C4-2B (cell line): Measurements from ENCODE around the gene DBN1.
A peak's percentile ranks its signal among the peaks of the same experiment; 100 is the strongest.

Experiments
- H3K27ac ChIP-seq: fragments of 450-650 bp; 2 replicates; pipeline ENCODE4 v1.5.1; 2017
- ZFX ChIP-seq: fragments of 450-650 bp; IDR thresholded peaks from 2 replicates; pipeline ENCODE4 v1.6.1; 2017
- TF ChIP-seq, protein P1 (sequence below): fragments of 450-650 bp; conservative IDR thresholded peaks from 2 replicates; pipeline ENCODE4 v1.5.1; 2017; ENCODE audit warnings: mild to moderate bottlenecking

DBN1 gene

DNA sequence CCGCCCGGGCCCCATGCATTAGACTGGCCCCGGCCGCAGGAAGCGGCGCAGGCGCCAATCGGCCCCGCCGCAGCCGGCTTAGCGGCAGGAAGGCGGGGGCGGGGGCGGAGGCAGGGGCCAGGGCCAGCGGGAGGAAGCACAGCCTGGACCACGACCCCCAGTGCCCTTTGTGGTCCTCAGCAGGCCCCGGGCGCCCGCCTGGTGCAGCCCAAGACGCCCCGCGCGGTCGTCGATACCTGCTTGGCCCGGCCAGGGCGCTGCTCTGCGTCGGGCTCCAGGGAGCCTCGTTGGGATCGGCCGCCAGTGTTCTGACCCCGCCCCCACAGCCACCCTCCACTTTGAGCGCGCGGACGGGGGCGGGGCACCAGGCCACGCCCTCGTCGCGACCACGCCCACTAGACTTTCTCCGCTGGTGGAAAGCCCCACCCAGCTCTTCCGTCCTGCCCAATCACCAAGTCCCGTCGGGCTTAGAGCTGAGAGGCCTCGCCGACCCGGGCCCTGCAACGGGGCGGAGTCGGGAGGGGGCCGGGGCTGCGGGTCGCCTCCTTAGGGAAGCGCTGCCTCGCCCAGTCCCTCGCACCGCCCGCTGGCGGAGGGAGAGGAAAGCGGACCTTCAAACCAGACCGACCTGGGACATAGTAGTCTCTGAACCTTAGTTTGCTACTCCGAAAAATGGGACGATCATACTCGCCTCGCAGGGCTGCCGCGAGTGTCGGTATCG is 24.0 kb upstream of the DBN1 start, which contains the start of gene PDLIM7:
Gene PDLIM7 (minus strand): TSS at position 313 of the 721 bp plus-strand sequence. CDS start 1,092 bp downstream, outside the sequence.
- H3K27ac ChIP-seq = peak within 1 kb of the TSS; percentile 76
- TF ChIP-seq ZFX = no peak
- TF ChIP-seq, protein P1, sequence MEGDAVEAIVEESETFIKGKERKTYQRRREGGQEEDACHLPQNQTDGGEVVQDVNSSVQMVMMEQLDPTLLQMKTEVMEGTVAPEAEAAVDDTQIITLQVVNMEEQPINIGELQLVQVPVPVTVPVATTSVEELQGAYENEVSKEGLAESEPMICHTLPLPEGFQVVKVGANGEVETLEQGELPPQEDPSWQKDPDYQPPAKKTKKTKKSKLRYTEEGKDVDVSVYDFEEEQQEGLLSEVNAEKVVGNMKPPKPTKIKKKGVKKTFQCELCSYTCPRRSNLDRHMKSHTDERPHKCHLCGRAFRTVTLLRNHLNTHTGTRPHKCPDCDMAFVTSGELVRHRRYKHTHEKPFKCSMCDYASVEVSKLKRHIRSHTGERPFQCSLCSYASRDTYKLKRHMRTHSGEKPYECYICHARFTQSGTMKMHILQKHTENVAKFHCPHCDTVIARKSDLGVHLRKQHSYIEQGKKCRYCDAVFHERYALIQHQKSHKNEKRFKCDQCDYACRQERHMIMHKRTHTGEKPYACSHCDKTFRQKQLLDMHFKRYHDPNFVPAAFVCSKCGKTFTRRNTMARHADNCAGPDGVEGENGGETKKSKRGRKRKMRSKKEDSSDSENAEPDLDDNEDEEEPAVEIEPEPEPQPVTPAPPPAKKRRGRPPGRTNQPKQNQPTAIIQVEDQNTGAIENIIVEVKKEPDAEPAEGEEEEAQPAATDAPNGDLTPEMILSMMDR = peak; percentile 42

DNA sequence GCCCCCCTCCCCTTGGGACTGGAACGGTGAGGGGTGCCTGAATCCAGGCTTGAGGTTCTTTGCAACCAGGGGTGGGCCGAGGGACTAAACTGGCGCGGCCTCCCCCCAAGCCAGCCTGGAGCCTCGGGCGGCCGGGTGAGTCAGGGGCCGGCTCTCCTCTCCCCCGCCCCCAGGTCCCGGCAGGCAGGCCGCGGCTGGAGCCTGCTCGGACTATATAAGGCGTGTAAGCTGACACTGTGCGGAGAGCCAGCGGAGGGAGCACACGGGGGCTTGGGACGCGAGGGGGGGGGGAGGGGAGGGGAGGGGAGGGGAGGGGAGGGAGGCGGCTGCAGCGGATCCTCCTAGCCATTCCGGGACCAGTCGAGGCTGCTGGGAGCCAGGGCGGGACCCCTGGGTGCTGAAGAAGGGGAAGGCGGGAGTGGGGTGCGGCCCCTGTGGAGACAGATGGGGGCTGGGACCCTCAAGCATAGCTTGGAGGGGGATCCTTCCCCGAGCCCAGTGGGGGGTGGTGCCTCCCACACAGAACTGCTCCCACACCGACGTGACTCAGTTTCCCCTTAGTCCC is 23.4 kb upstream of the DBN1 start:
- peak overlapping the region; percentile 76 for H3K27ac ChIP-seq
- no peak for TF ChIP-seq ZFX
- TF ChIP-seq, protein P1 = no peak

DNA sequence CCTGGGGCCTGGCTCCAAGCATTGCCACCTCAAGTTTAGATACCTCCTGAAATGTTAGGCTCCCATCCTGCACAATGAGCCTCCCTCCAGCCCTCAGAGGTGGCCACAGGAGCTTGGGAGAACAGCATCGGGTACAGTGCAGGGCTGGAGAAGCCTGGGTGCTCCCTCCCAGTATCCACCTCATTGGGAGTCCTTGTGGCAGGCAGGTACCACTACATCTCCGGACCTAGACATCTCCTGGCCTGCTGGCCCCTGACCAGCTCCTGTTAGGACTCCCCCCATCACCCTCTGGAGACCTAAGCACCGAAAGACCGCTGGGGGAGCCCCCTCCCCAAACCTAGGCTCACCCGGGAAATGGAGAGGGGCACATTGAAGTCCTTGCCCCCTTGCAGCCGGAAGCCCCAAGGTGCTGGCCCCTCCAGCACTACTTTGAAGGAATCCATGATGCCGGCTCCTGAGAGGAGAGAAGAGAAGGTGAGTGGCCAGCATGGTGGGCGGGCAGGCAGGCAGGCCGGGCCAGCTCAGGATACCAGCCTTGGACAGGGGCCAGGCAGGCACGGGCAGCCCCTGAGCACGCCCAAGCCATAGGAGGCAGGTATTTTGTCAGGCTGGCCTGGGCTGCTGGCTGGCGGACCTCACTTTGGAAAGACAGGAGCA is 22.8 kb upstream of the DBN1 start:
- peak overlapping the region; percentile 76 for H3K27ac ChIP-seq
- no peak for TF ChIP-seq ZFX
- TF ChIP-seq, protein P1 = no peak; the same call in 1 of the 2 replicates

DNA sequence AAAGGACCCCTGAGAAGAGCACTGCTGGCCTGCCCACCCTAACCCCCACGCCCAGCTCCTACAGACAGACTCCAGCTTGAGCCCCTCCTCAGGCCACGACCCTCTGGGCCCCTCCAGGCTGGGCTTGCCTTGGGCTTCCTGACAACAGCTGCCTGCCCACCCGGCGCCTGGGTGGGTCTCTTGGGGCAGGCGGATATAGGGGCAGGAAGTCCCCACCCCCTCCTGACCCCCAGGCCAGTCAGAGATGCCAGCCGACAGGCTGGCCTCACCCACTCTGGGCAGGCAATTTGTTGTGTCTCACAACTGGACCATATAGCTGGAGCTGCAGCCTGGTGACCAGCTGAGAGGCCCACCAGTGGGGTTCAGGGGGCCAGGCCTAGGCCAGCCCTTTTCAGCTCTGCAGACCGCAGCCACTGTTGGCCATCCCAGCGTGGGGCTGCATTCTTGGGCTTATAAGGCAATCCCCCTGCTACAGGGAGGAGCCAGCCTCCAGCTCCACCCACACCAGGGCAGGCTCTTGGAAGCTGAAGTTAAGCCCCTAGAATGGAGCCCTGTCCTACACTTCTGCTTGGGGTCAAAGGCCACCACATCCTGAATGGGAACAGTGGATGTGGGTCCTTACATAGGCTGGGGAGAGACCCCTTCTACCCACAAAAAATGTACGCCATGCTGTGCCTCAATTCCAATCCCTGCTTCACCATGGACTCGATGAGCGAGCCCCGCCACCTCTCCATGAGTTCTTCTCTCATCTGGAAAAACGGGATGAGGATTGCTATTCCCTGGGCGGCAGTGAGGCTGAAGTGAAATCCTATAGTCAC is 22.0 kb upstream of the DBN1 start:
- no peak overlapping the region for H3K27ac ChIP-seq
- no peak for TF ChIP-seq ZFX
- TF ChIP-seq, protein P1 = no peak

DNA sequence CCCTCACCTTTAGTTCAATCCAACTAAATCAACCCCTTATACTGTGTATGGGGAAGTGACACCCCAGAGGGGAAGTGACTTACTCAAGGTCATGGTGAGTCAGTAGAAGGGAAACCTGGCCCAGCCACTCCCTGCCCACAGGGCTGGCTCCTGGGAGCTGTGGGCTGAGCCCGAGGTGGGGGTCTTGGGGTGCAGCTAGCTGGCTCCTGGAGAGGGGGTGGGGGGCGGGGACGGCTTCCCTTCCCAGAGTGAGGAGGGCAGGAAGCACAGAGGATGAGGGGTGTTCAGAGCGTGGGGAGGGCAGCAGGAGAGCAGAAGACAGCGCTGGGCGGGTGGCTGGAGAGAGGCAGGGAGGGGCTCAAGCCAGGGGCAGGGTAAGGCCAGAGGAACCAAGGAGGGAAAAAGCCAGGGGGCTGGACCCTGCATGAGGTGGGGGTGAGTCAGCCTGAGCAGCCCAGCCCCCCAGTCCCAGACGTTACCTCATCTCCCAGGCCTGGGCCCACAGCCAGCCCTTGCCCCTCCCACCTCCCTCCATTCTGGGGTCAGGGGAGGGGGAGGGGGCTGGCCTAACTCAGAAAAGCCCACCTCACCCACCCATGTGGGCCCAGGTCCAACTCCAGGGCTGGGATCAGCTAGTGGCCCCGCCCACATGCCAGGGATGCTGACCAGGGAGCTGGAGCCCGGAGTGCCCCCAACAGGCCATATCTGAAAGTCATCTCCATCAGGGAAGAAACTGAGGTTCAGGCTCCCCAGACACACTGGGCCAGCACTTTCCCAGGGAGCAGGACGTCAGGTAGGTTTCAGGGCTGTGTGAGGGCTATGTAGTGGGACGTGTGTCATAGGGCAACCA is 21.1 kb upstream of the DBN1 start:
- TF ChIP-seq, protein P1 = peak; percentile 18; the same call in 1 of the 2 replicates
- no peak for TF ChIP-seq ZFX
- H3K27ac ChIP-seq = no peak overlapping the region

DNA sequence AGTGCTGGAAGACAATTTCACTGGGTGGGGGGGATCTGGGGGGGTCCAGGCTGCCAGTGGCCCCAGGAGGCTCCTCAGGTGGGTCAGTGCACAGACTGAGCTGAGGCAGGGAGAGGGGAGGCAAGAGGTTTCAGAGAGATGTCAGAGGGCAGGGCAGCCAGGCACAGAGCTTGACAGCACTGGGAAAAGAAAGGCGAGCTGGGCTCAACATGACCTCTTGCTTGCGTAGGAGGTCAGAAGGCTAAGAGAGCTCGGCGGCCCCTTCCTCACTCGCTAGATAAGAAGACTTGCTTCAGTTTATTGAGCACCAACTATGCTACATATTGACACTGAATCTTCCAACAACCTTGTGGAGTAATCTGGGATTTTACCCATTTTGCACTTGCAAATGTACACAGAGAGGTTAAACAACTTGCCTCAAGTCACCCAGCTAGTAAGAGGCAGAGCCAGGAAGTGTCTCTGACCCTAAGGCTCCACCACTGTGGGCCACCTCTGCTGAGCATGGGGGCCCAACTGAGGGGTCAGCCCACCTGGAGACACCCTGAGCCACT is 20.4 kb upstream of the DBN1 start:
- H3K27ac ChIP-seq = no peak overlapping the region
- TF ChIP-seq, protein P1 = no peak
- no peak for TF ChIP-seq ZFX
